Activated T-cell treated with anti-CD3 and anti-CD28 coated beads for 24 hours (primary cell): Measurements from ENCODE around the gene KDM2A.

ENCODE experiments used
- DNase-seq: peaks from one replicate; pipeline ENCODE4 v3.0.0-alpha.2; 2020; ENCODE audit warnings: low read depth

Gene KDM2A

DNA sequence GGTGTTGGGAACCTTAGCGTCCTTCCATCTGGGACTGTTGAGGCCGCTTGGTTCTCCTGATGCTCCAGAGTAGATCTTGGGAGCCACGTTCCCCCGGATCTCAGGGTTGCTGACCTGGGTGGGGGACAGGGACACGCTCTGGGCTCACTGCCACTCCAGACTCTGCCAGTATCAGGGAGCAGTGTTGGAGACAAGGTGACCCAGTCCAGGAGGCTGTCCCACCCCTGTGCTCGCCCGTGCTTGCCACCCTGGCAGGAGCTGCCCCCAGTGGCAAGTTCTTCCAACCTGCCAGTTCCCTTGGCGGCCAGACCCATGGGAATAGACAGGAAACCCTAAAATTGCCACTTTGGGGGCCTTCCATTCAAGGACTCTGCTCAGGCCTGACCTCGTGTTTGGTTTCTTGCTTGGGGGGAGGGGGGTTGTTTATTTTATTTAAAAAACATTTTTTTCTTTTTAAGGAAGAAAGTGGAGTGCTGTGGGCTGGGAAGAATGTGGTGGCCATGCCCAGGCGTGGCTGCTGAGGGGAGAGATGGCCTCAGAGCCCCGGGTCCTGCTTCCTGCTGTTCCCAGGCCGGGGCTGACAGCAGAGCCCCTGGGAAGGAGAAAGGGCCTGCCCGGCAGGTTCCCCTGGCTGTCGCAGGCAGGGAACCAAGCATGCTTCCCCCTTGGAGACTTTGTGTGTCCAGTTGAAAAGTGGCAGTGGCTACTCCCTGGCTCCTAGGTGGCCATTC, 154.4 kb downstream of the KDM2A start:
- DNase-seq, result no peak

- DNase-seq, result no peak
Observed at GRCh38 chr11:67274768-67275605, 155.9 kb downstream of the KDM2A start.

GRCh38 chr11:67275606-67276409, 156.7 kb downstream of the KDM2A start:
- no peak for DNase-seq

DNA sequence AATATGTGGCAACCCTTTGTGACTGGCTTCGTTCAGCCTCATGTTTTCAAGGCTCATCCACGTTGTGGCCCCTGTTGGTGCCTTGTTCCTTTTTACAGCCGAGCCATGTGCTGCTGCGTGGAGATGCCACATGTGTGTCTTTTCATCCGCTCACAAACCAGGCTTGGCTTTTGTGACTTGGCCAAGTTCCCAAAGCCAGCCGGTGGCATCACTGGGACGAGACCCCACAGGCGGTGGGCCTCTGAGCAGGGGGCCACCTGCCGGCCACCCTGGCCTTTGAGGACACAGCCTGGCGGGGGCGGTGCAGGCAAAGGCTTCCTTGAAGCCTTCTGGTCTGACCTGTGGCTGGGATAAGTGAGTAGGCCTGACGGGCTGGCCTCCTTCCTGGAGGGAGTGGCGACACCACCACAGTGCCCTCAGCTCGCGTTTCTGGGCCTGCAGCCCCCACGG, 157.7 kb downstream of the KDM2A start:
- no peak for DNase-seq

GRCh38 chr11:67277231-67277961, 158.3 kb downstream of the KDM2A start:
- peak; percentile 86 for DNase-seq

DNA sequence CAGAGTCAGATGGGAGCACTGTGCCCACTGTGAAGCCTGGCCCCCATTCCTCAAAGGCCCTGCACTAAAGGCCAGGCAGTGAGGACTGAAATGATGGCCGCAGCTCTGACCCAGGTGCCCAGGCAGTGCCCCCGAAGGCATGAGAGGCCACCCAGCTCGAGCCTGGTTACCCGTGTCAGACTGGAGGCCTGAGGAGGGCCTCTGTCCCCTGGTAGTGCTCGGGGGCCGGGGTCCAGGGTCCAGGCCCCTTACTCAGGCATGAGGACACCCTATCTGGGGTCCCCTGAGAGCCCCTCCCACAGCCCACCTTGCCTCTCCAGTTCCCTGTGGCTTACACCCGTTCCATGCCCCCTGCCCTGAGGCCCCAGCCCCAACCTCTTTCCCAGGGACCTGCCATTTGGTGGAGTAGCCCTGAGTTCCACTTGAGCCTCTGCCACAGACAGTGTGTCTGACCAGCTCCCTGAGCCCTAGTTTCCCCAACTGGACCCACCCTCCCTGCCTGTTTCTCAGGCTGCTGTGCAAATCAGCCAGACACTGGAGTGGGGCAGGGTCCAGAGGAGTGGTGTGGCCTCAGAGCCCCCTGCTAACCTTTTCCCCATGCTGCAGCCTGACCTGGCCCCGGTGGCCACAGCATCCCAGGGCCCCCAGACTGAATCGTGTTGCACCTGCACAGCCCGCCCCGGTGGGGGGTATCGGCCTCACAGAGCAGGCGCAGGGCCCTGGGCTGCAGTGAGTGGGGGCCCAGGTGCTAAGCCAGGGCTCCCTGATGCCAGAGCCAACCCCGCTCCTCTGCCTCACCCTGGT, 159.3 kb downstream of the KDM2A start:
- DNase-seq, result no peak

- no peak for DNase-seq
Observed at GRCh38 chr11:67278939-67279588, 160.0 kb downstream of the KDM2A start.

- DNase-seq, result no peak
Observed at GRCh38 chr11:67279589-67280340, 160.7 kb downstream of the KDM2A start.

DNA sequence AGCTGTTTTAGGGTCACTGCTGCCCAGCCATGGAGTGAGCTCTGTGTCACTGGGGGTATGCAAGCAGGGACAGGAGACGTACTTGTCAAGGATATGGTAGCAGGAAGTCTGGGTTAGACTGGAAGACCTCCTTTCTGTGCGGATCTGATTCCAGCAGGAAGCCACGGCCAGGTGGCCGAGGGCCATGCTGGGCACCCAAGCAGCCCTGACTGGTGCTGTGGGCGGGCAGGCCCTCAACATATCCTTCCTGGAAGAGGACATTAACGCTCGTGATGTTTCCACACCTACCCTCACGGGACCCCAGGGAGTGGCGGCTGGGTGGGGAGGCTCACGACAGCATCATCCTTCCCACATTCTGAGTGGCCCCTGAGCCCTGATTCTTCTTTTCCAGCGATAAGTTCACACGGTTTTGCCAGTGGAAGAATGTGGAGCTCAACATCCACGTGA, 161.3 kb downstream of the KDM2A start:
- no peak for DNase-seq

- DNase-seq, result no peak
Observed at GRCh38 chr11:67280788-67281551, 161.9 kb downstream of the KDM2A start.

GRCh38 chr11:67281552-67282150, 162.6 kb downstream of the KDM2A start:
- no peak for DNase-seq

DNA sequence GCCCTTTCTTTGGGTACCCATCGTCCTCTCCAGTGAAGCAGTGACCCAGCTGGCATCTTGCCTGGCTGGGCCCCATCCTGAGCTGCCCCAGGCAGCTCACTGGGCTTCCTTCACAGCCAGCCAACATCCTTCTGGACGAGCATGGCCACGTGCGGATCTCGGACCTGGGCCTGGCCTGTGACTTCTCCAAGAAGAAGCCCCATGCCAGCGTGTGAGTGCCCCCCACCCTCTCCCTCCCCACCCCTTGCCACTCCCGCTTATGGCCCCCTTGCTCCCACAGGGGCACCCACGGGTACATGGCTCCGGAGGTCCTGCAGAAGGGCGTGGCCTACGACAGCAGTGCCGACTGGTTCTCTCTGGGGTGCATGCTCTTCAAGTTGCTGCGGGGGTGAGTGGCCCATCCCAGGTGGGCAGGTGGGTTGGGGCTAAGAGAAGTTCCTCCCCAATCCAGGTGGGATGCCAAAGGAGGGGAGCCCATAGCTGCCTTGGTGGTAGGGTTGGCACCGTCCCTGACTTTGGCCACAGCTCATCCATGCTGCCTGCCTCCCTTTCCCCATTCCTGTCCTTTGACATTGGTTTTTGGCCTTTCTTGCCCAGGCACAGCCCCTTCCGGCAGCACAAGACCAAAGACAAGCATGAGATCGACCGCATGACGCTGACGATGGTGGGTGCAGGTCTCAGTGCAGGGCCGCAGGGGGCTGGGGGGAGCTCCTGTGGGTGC, 163.3 kb downstream of the KDM2A start:
- no peak for DNase-seq

DNA sequence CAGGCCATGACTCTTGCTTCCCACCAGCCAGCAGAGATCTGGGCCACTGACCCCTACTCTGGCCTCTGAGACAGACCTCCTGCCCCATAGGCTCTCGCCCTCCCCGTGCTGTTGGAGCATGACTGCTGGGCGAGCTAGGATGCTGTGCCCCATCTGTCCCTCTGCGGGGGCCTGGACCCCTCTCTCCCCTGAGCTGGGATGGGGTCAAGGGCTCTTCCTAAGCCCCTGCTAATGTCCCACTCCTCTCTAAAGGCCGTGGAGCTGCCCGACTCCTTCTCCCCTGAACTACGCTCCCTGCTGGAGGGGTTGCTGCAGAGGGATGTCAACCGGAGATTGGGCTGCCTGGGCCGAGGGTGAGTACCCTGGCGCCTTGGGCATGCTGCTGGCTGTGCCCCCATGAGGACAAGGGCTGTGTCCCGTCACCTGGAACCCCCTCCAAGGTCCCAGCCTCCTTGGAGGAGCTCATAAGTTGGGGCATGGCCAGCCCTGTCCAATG, 163.9 kb downstream of the KDM2A start:
- no peak for DNase-seq

DNA sequence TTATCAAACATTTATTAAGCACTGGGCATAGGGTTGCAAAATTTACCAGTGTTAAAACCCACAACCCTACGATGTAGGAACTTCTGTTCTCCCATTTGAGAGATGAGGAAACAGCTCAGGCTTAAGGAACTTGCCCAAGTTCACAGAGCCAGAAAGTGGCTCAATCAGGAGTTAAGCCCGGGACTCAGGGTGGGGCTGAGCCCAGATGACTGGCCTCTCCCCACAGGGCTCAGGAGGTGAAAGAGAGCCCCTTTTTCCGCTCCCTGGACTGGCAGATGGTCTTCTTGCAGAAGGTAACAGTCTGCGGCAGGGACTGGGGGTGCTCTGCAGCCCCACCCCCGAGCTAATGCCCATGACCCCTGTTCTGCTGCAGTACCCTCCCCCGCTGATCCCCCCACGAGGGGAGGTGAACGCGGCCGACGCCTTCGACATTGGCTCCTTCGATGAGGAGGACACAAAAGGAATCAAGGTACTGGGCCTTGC, 164.5 kb downstream of the KDM2A start:
- DNase-seq, result no peak

DNA sequence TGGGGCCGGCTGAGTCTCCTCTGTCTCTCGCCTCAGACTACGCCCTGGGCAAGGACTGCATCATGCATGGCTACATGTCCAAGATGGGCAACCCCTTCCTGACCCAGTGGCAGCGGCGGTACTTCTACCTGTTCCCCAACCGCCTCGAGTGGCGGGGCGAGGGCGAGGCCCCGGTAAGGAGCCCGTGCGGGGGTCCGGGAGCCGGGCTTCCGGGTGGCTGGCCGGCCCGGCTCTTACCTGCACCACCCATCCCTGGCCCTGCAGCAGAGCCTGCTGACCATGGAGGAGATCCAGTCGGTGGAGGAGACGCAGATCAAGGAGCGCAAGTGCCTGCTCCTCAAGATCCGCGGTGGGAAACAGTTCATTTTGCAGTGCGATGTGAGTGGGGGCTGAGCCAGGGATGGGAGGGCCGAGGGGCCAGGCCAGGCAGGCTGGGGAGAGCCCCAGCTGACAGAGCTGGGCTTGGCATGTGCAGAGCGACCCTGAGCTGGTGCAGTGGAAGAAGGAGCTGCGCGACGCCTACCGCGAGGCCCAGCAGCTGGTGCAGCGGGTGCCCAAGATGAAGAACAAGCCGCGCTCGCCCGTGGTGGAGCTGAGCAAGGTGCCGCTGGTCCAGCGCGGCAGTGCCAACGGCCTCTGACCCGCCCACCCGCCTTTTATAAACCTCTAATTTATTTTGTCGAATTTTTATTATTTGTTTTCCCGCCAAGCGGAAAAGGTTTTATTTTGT, 165.9 kb downstream of the KDM2A start:
- DNase-seq, result no peak
